Measurements from ENCODE around the gene PREX1. TPM values are rescaled to one million over a fixed set of nuclear protein-coding genes. Genes with fewer than 3 reads are reported as not detected.

The PREX1 gene
- total RNA-seq, 2 donors from 2014 or later: 7.4 to 37.9 TPM

DNA sequence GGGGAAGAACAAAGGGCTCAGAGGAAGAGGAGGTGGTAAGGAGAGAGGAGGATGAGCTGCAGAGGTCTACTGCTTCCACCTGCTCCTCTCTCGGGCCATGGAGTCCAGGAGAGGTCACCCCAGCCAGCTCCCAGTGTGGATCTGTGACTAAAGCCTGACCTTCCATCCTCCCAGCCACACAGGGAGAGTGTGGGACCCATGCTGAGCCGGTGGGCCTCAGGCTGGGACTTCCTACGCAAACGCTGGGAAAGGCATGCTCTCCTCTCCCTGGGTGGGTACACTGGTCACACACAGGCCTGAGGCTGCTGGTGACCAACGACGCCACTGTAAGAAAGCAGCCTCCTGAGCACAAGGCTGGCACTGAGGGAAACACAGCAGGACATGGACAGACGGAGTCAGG, 111.3 kb downstream of the PREX1 start:
- 94% methylated on average over 7 of the region's 7 CpGs for WGBS
- no peaks in the 10 kb centered on the region for H3K36me3 ChIP-seq
- intact Hi-C loops (cut with DNase I): no loop called here
- DNase-seq (ENCODE audit: low spot score): no peak
- TF ChIP-seq POLR2A (IDR thresholded peaks at IDR 0.05) (no peak), POLR2AphosphoS5 (IDR thresholded peaks at IDR 0.05) (no peak)
- TF ChIP-seq, protein P1, sequence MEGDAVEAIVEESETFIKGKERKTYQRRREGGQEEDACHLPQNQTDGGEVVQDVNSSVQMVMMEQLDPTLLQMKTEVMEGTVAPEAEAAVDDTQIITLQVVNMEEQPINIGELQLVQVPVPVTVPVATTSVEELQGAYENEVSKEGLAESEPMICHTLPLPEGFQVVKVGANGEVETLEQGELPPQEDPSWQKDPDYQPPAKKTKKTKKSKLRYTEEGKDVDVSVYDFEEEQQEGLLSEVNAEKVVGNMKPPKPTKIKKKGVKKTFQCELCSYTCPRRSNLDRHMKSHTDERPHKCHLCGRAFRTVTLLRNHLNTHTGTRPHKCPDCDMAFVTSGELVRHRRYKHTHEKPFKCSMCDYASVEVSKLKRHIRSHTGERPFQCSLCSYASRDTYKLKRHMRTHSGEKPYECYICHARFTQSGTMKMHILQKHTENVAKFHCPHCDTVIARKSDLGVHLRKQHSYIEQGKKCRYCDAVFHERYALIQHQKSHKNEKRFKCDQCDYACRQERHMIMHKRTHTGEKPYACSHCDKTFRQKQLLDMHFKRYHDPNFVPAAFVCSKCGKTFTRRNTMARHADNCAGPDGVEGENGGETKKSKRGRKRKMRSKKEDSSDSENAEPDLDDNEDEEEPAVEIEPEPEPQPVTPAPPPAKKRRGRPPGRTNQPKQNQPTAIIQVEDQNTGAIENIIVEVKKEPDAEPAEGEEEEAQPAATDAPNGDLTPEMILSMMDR (IDR thresholded peaks at IDR 0.05): no peak
- H3K4me1 ChIP-seq (replicated peaks): no peaks in the 10 kb centered on the region
- H3K9me3 ChIP-seq: no peaks in the 10 kb centered on the region
- H3K27me3 ChIP-seq (replicated peaks; ENCODE audit: insufficient read depth): no peaks in the 10 kb centered on the region
- H3K4me3 ChIP-seq: no peak overlapping the region
- H3K27ac ChIP-seq: no peak overlapping the region

DNA sequence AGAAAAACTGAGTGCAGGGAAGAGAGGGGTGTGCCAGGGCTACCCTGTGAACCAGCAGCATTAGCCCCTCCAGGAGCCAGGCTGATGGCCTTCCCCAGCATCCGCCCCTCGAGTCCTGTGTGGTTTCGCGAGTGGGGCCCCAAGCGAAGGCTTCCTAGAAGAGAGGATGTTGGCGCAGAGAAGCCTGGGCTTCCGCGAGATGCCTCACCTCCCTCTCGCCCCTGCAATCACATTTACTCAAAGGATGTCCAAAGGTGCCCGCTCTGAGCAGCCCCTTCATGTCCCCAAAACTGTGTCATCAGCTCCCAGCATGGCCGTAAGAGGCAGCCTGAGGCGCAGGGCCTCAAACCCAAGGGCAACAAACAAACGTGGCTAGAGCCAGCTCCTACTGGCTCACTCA, 111.7 kb downstream of the PREX1 start:
- intact Hi-C loops (cut with DNase I): no loop called here
- Histone ChIP-seq H3K4me1 (replicated peaks) (no peaks in the 10 kb centered on the region), H3K9me3 (no peaks in the 10 kb centered on the region), H3K27me3 (replicated peaks; ENCODE audit: insufficient read depth) (no peaks in the 10 kb centered on the region), H3K36me3 (no peaks in the 10 kb centered on the region), H3K27ac (no peak overlapping the region), H3K4me3 (no peak overlapping the region)
- TF ChIP-seq, protein P1 (IDR thresholded peaks at IDR 0.05): no peak
- TF ChIP-seq POLR2AphosphoS5 (IDR thresholded peaks at IDR 0.05): no peak
- TF ChIP-seq POLR2A (IDR thresholded peaks at IDR 0.05): no peak
- no peak for DNase-seq (ENCODE audit: low spot score)
- WGBS: 90% methylated on average over 13 of the region's 13 CpGs

DNA sequence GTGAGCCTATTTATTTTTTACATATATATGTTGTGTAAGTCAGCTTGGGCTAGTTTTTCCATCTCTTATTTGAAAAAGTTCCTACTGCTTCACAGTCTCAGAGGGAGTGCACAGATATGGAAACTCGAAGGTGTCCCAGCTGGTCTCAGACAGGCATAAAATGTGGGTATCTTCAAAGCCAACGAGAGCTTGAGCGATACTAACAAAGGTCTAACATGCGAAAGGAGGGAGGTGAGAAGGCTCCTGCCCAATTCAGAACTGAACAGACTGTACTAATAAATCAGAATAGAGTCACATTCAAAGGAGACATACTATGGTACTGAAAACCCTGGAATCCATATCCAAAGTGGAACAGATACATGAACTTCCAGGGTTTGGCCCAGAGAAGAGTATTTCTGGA, 113.0 kb downstream of the PREX1 start:
- Histone ChIP-seq H3K4me3 (no peak overlapping the region), H3K27me3 (replicated peaks; ENCODE audit: insufficient read depth) (no peaks in the 10 kb centered on the region), H3K4me1 (replicated peaks) (no peaks in the 10 kb centered on the region), H3K27ac (no peak overlapping the region), H3K9me3 (no peaks in the 10 kb centered on the region), H3K36me3 (no peaks in the 10 kb centered on the region)
- DNase-seq (ENCODE audit: low spot score): no peak
- TF ChIP-seq, protein P1 (IDR thresholded peaks at IDR 0.05): no peak
- no peak for TF ChIP-seq POLR2A (IDR thresholded peaks at IDR 0.05)
- no peak for TF ChIP-seq POLR2AphosphoS5 (IDR thresholded peaks at IDR 0.05)
- WGBS: 91% methylated on average over 4 of the region's 4 CpGs
- intact Hi-C loops (cut with DNase I): no loop called here

DNA sequence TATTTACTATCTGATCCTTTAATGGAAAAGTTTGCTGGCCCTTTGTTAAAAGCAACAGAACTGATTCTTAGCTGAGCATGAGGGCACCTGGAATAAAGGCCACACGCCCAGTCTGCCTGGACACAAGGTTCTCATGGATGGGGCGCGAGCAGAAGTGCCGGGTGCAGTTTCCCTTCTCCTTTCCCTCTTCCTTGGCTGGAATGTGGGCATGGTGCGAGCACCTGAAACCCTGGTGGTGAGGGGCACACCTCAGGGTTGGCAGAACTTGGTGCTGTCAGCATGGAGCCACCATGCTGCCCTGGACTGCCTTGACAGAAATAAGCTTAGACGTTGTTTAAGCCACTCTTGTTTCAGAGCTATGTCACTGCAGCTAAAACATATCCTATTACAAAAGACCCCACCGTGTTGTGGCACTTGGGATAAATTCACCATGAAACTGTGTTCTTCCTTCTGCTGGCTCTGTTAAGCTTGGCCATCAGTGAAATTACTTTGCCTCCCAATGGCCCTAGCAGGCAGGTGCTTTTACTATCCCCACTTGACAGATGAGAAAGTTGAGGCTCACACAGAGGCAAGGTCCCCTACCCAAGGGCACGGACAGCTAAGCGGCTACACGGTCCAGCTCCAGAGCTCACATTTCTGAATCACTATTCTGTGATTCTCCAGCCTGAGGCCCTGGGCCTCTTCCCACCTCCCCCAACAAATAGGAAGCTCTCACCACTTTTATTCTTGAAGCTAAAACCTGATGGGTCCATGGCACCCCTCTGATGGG, 115.9 kb downstream of the PREX1 start:
- DNase-seq (ENCODE audit: low spot score): no peak
- Histone ChIP-seq H3K36me3 (no peaks in the 10 kb centered on the region), H3K9me3 (no peaks in the 10 kb centered on the region), H3K27me3 (replicated peaks; ENCODE audit: insufficient read depth) (no peaks in the 10 kb centered on the region), H3K27ac (no peak overlapping the region), H3K4me1 (replicated peaks) (no peaks in the 10 kb centered on the region), H3K4me3 (no peak overlapping the region)
- 85% methylated on average over 10 of the region's 10 CpGs for WGBS
- intact Hi-C loops (cut with DNase I): no loop called here
- TF ChIP-seq, protein P1 (IDR thresholded peaks at IDR 0.05): no peak

DNA sequence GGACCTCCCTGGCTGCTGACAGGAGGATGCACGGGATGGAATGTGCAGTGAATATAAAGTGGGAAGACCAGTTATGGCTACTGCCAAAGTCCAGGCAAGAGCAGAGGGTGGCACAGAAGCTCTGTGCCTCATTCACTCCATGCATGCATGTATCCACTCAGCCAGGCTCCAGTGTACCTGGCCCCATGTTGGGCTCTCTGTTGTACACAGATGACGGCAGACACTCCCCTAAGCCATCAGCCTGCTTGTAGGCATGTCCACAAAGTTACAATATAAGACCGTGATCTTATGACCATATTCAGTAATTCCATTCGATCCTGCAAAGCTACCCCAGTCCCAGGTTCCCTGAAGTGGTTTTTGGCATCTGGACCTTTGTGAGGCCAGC, 116.8 kb downstream of the PREX1 start:
- TF ChIP-seq, protein P1 (IDR thresholded peaks at IDR 0.05): no peak
- TF ChIP-seq POLR2A (IDR thresholded peaks at IDR 0.05) (no peak), POLR2AphosphoS5 (IDR thresholded peaks at IDR 0.05) (no peak)
- intact Hi-C loops (cut with DNase I): no loop called here
- H3K36me3 ChIP-seq: no peaks in the 10 kb centered on the region
- H3K27ac ChIP-seq: no peak overlapping the region
- DNase-seq (ENCODE audit: low spot score): no peak
- 85% methylated on average over 4 of the region's 4 CpGs for WGBS
- H3K4me1 ChIP-seq (replicated peaks): no peaks in the 10 kb centered on the region
- H3K27me3 ChIP-seq (replicated peaks; ENCODE audit: insufficient read depth): no peaks in the 10 kb centered on the region
- no peaks in the 10 kb centered on the region for H3K9me3 ChIP-seq
- H3K4me3 ChIP-seq: no peak overlapping the region

Data from prostate gland (tissue), 2 donors.